ENCODE data around the gene KRT26. TPM values are rescaled to one million over a fixed set of nuclear protein-coding genes. Genes with fewer than 3 reads are reported as not detected.

KRT26 gene
- total RNA-seq, 1 experiment from 2014 or later: not detected

GRCh38 chr17:40724656-40725055 is 47.3 kb downstream of the KRT26 start:
- POLR2A ChIA-PET (ENCODE audit: unreplicated experiment): no interaction called here

GRCh38 chr17:40722241-40722640 is 49.8 kb downstream of the KRT26 start:
- ChIA-PET CTCF (no interaction called here), POLR2A (ENCODE audit: unreplicated experiment) (interaction anchor here (0.7 kb wide), 1 partner anchor 314 kb away, joined by 9 read pairs; no protein-coding TSS in a partner anchor)
- Histone ChIP-seq H2AFZ (no peak overlapping the region), H3F3A (ENCODE audit: insufficient read depth, low read depth) (no peaks in the 10 kb centered on the region), H3K4me3 (no peak overlapping the region), H3K27me3 (ENCODE audit: insufficient read depth, low read depth) (no peaks in the 10 kb centered on the region), H3K9me3 (ENCODE audit: insufficient read depth, low read depth) (no peaks in the 10 kb centered on the region), H3K4me2 (no peak overlapping the region), H3K36me3 (ENCODE audit: low read depth) (no peaks in the 10 kb centered on the region), H3K4me1 (replicated peaks; ENCODE audit: insufficient read depth) (peaks cover 3% of the 10 kb centered on the region; the same call in 1 of the 2 replicates), H3K27ac (no peak overlapping the region), H3K9me2 (ENCODE audit: insufficient read depth) (no peaks in the 10 kb centered on the region; the same call in 1 of the 2 replicates), H4K20me1 (ENCODE audit: insufficient read depth) (no peaks in the 10 kb centered on the region), H3K79me2 (ENCODE audit: low read depth) (no peaks in the 10 kb centered on the region)
- intact Hi-C loops (cut with micrococcal nuclease; ENCODE audit: unreplicated experiment): no loop called here
- TF ChIP-seq, protein P1, sequence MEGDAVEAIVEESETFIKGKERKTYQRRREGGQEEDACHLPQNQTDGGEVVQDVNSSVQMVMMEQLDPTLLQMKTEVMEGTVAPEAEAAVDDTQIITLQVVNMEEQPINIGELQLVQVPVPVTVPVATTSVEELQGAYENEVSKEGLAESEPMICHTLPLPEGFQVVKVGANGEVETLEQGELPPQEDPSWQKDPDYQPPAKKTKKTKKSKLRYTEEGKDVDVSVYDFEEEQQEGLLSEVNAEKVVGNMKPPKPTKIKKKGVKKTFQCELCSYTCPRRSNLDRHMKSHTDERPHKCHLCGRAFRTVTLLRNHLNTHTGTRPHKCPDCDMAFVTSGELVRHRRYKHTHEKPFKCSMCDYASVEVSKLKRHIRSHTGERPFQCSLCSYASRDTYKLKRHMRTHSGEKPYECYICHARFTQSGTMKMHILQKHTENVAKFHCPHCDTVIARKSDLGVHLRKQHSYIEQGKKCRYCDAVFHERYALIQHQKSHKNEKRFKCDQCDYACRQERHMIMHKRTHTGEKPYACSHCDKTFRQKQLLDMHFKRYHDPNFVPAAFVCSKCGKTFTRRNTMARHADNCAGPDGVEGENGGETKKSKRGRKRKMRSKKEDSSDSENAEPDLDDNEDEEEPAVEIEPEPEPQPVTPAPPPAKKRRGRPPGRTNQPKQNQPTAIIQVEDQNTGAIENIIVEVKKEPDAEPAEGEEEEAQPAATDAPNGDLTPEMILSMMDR (conservative IDR thresholded peaks at IDR 0.05): no peak
- no peak for TF ChIP-seq EZH2 (IDR thresholded peaks at IDR 0.05; ENCODE audit: low read depth)
- peak in 1 of 2 experiments; percentile 42 for DNase-seq
- no TSS peak for BruUV-seq (replicated peaks)

More at GRCh38 chr17:40724656-40725055, 47.3 kb downstream of the KRT26 start:
- H3K4me3 ChIP-seq: no peak overlapping the region
- peaks cover 13% of the 10 kb centered on the region for H3K4me1 ChIP-seq (replicated peaks; ENCODE audit: insufficient read depth)
- no TSS peak for BruUV-seq (replicated peaks)
- intact Hi-C loops (cut with micrococcal nuclease; ENCODE audit: unreplicated experiment): no loop called here
- no peaks in the 10 kb centered on the region for H3K36me3 ChIP-seq (ENCODE audit: low read depth)
- H4K20me1 ChIP-seq (ENCODE audit: insufficient read depth): no peaks in the 10 kb centered on the region
- H3K79me2 ChIP-seq (ENCODE audit: low read depth): no peaks in the 10 kb centered on the region
- TF ChIP-seq EZH2 (IDR thresholded peaks at IDR 0.05; ENCODE audit: low read depth): no peak
- TF ChIP-seq, protein P1 (conservative IDR thresholded peaks at IDR 0.05): no peak
- CTCF ChIA-PET: no interaction called here
- H2AFZ ChIP-seq: no peak overlapping the region
- peaks cover 9% of the 10 kb centered on the region; the same call in 1 of the 2 replicates for H3F3A ChIP-seq (ENCODE audit: insufficient read depth, low read depth)
- no peak for DNase-seq
- no peaks in the 10 kb centered on the region; the same call in 1 of the 2 replicates for H3K9me2 ChIP-seq (ENCODE audit: insufficient read depth)
- no peak overlapping the region for H3K27ac ChIP-seq
- H3K4me2 ChIP-seq: no peak overlapping the region
- H3K27me3 ChIP-seq (ENCODE audit: insufficient read depth, low read depth): no peaks in the 10 kb centered on the region
- H3K9me3 ChIP-seq (ENCODE audit: insufficient read depth, low read depth): no peaks in the 10 kb centered on the region

DNA sequence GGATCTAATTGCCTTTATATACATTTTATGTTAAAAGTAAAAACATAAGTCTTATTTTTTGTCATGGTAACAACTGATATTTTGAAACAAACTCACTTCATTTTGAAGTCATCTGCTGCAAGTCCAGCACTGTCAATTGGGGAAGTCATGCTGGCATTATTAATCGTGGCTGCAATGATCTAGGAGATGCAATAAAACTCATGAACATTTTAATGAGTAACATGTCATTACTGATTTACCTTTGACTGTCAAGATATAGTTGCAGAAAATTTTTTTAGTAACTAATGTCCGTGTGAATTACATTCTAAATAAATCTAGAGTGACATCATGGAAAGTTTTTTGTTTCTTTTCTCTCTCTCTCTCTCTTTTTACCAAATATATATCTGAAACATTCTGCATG is 51.1 kb downstream of the KRT26 start:
- H3K36me3 ChIP-seq (ENCODE audit: low read depth): no peaks in the 10 kb centered on the region
- no peaks in the 10 kb centered on the region for H3K79me2 ChIP-seq (ENCODE audit: low read depth)
- no peaks in the 10 kb centered on the region for H3F3A ChIP-seq (ENCODE audit: insufficient read depth, low read depth)
- H3K9me3 ChIP-seq (ENCODE audit: insufficient read depth, low read depth): peaks cover 3% of the 10 kb centered on the region; the same call in 1 of the 2 replicates
- TF ChIP-seq, protein P1 (conservative IDR thresholded peaks at IDR 0.05): no peak
- no peak for TF ChIP-seq EZH2 (IDR thresholded peaks at IDR 0.05; ENCODE audit: low read depth)
- POLR2A ChIA-PET (ENCODE audit: unreplicated experiment): no interaction called here
- no peak overlapping the region for H3K4me2 ChIP-seq
- no peaks in the 10 kb centered on the region; the same call in 1 of the 2 replicates for H3K9me2 ChIP-seq (ENCODE audit: insufficient read depth)
- H3K27me3 ChIP-seq (ENCODE audit: insufficient read depth, low read depth): no peaks in the 10 kb centered on the region
- no peaks in the 10 kb centered on the region for H4K20me1 ChIP-seq (ENCODE audit: insufficient read depth)
- CTCF ChIA-PET: no interaction called here
- BruUV-seq (replicated peaks): no TSS peak
- no peak overlapping the region for H3K4me3 ChIP-seq
- H2AFZ ChIP-seq: no peak overlapping the region
- intact Hi-C loops (cut with micrococcal nuclease; ENCODE audit: unreplicated experiment): no loop called here
- H3K27ac ChIP-seq: no peak overlapping the region
- H3K4me1 ChIP-seq (replicated peaks; ENCODE audit: insufficient read depth): no peaks in the 10 kb centered on the region
- DNase-seq: no peak

All from PC-9 (cell line).